Breast epithelium (tissue), 3 donors: Measurements from ENCODE around the gene IL12RB2.
"Not testable (repeated sequence)": the region's sequence is repeated elsewhere in the genome, so short reads cannot be mapped to it uniquely, and the experiment has no call there.

Experiments
- POLR2AphosphoS5 ChIP-seq, 3 donors: sonication (generic); formaldehyde crosslinking; IDR thresholded peaks; one replicate each; pipeline ENCODE4 v1.6.1; 2017; ENCODE audit warnings: antibody characterized with exemption in 3 of 3
- TF ChIP-seq, protein P1 (sequence below), 3 donors: fragments of 450-650 bp; IDR thresholded peaks; one replicate each; pipeline ENCODE4 v1.5.1; 2016 to 2017; ENCODE audit warnings: antibody characterized with exemption in 3 of 3, mild to moderate bottlenecking in 3 of 3, moderate library complexity in 3 of 3

DNA sequence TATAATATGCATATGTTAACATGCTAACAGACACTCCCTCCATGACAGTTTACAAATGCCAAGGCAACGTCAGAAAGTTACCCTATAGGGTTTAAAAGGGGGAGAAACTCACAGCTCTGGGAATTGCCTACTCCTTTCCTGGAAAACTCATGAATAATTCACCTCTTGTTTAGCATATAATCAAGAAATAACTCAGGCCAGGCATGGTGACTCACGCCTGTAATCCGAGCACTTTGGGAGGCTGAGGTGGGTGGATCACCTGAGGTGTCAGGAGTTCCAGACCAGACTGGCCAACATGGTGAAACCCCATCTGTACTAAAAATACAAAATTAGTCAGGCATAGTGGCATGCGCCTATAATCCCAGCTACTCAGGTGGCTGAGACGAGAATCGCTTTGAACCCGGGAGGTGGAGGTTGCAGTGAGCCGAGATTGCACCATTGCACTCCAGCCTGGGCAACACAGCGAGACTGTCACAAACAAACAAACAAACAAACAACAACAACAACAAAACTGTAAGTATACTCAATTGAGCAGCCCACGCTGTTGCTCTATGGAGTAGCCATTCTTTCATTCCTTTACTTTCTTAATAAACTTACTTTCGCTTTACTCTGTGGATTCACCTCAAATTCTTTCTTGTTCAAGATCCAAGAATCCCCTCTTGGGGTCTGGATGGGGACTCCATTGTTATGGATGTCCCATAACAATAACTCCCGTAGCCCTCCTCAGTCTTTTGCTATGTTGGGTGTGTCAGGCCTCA is 92.5 kb downstream of the IL12RB2 start:
- not testable (repeated sequence) for TF ChIP-seq POLR2AphosphoS5 (IDR thresholded peaks at IDR 0.05)
- TF ChIP-seq, protein P1, sequence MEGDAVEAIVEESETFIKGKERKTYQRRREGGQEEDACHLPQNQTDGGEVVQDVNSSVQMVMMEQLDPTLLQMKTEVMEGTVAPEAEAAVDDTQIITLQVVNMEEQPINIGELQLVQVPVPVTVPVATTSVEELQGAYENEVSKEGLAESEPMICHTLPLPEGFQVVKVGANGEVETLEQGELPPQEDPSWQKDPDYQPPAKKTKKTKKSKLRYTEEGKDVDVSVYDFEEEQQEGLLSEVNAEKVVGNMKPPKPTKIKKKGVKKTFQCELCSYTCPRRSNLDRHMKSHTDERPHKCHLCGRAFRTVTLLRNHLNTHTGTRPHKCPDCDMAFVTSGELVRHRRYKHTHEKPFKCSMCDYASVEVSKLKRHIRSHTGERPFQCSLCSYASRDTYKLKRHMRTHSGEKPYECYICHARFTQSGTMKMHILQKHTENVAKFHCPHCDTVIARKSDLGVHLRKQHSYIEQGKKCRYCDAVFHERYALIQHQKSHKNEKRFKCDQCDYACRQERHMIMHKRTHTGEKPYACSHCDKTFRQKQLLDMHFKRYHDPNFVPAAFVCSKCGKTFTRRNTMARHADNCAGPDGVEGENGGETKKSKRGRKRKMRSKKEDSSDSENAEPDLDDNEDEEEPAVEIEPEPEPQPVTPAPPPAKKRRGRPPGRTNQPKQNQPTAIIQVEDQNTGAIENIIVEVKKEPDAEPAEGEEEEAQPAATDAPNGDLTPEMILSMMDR (IDR thresholded peaks at IDR 0.05): not testable (repeated sequence)
